Mesendoderm (in vitro differentiated cells): ENCODE results near the gene GSG1.
"Not testable (repeated sequence)": the region's sequence is repeated elsewhere in the genome, so short reads cannot be mapped to it uniquely, and the experiment has no call there.

Experiments
- DNase-seq: peaks from one replicate; pipeline ENCODE4 v3.0.0; 2013
- H2AK5ac ChIP-seq: 2 replicates; pipeline ENCODE4 v1.6.1; 2013; ENCODE audit warnings: low read length, inconsistent platforms
- H2BK120ac ChIP-seq: 2 replicates; pipeline ENCODE4 v1.6.1; 2013; ENCODE audit warnings: low read depth, mild to moderate bottlenecking, low read length, moderate library complexity, mixed read lengths
- H2BK15ac ChIP-seq: replicated peaks from 2 replicates; pipeline ENCODE4 v1.6.1; 2013; ENCODE audit warnings: low read depth, mild to moderate bottlenecking, moderate library complexity
- H2BK5ac ChIP-seq: 2 replicates; pipeline ENCODE4 v1.6.1; 2013; ENCODE audit warnings: low read length, inconsistent platforms
- H3K18ac ChIP-seq: 2 replicates; pipeline ENCODE4 v1.6.1; 2013; ENCODE audit warnings: mild to moderate bottlenecking, low read length, mixed read lengths
- H3K23ac ChIP-seq: one replicate; pipeline ENCODE4 v1.6.1; 2013; ENCODE audit warnings: low read length
- H3K27ac ChIP-seq: 2 replicates; pipeline ENCODE4 v1.5.1; 2013; ENCODE audit warnings: low read depth, mild to moderate bottlenecking, inconsistent platforms, low read length, moderate library complexity
- H3K27me3 ChIP-seq: 2 replicates; pipeline ENCODE4 v1.6.1; 2013; ENCODE audit warnings: low read length, control low read depth, mild to moderate bottlenecking, inconsistent platforms; ENCODE audit not compliant: insufficient read depth, poor library complexity
- H3K36me3 ChIP-seq: 2 replicates; pipeline ENCODE4 v1.6.1; 2013; ENCODE audit warnings: low read length, inconsistent platforms; ENCODE audit not compliant: control insufficient read depth, insufficient read depth
- H3K4ac ChIP-seq: one replicate; pipeline ENCODE4 v1.6.1; 2013; ENCODE audit warnings: low read depth, mild to moderate bottlenecking, low read length, moderate library complexity
- H3K4me1 ChIP-seq: 2 replicates; pipeline ENCODE4 v1.6.1; 2013; ENCODE audit warnings: low read depth, low read length, inconsistent platforms; ENCODE audit not compliant: control insufficient read depth
- H3K4me2 ChIP-seq: 2 replicates; pipeline ENCODE4 v1.6.1; 2013; ENCODE audit warnings: low read length
- H3K4me3 ChIP-seq: 2 replicates; pipeline ENCODE4 v1.5.1; 2013; ENCODE audit warnings: mild to moderate bottlenecking, low read length
- H3K56ac ChIP-seq: one replicate; pipeline ENCODE4 v1.6.1; 2013; ENCODE audit warnings: low read length
- H3K79me1 ChIP-seq: 2 replicates; pipeline ENCODE4 v1.6.1; 2013; ENCODE audit warnings: low read length, inconsistent platforms
- H3K79me2 ChIP-seq: 2 replicates; pipeline ENCODE4 v1.6.1; 2013; ENCODE audit warnings: mild to moderate bottlenecking, low read length; ENCODE audit not compliant: control insufficient read depth, insufficient read depth
- H3K9ac ChIP-seq: 2 replicates; pipeline ENCODE4 v1.6.1; 2013; ENCODE audit warnings: low read length, inconsistent platforms
- H4K5ac ChIP-seq: one replicate; pipeline ENCODE4 v1.6.1; 2013; ENCODE audit warnings: low read length
- H4K8ac ChIP-seq: one replicate; pipeline ENCODE4 v1.6.1; 2013; ENCODE audit warnings: low read depth, mild to moderate bottlenecking, control low read depth, low read length, moderate library complexity
- WGBS: extraction: QIAGEN DNeasy Blood & Tissue Kit; methylation state at CpG from one replicate; pipeline ENCODE4 v1.1.7; 2013; ENCODE audit warnings: low lambda C conversion rate, missing lambda C conversion rate; ENCODE audit not compliant: insufficient coverage; ENCODE audit errors: extremely low coverage; 5-methylcytosine and 5-hydroxymethylcytosine counted together

Gene GSG1

GRCh38 chr12:13062669-13063068, 40.8 kb downstream of the GSG1 start:
- no peak overlapping the region for H3K4me3 ChIP-seq
- no peak overlapping the region for H3K4ac ChIP-seq

GRCh38 chr12:13061377-13061776, 42.1 kb downstream of the GSG1 start:
- Histone ChIP-seq H3K4me2 (no peak overlapping the region), H3K4me3 (no peak overlapping the region), H4K8ac (no peak overlapping the region), H2BK15ac (no peak overlapping the region), H3K56ac (peak overlapping the region; percentile 11), H4K5ac (no peak overlapping the region), H3K79me1 (no peaks in the 10 kb centered on the region), H2BK120ac (no peak overlapping the region), H3K4ac (no peak overlapping the region), H3K27me3 (no peaks in the 10 kb centered on the region), H3K23ac (no peak overlapping the region), H3K4me1 (peaks cover 10% of the 10 kb centered on the region), H3K18ac (no peak overlapping the region), H2BK5ac (no peak overlapping the region), H3K36me3 (no peaks in the 10 kb centered on the region), H3K27ac (peak overlapping the region; percentile 19), H3K79me2 (no peaks in the 10 kb centered on the region), H2AK5ac (no peak overlapping the region), H3K9ac (no peak overlapping the region)
- no CpG with 5 or more reads among the region's 5 CpGs for WGBS
- DNase-seq, result peak; percentile 86

More at GRCh38 chr12:13062669-13063068, 40.8 kb downstream of the GSG1 start:
- Histone ChIP-seq H2BK15ac (no peak overlapping the region), H3K9ac (peak overlapping the region; percentile 33), H3K23ac (no peak overlapping the region), H2BK120ac (no peak overlapping the region), H2AK5ac (no peak overlapping the region), H3K27ac (peak overlapping the region; percentile 65), H3K4me1 (peaks cover 10% of the 10 kb centered on the region), H4K8ac (no peak overlapping the region), H3K36me3 (no peaks in the 10 kb centered on the region), H3K27me3 (no peaks in the 10 kb centered on the region), H2BK5ac (peak overlapping the region; percentile 90), H3K79me1 (no peaks in the 10 kb centered on the region), H3K79me2 (no peaks in the 10 kb centered on the region), H3K56ac (peak overlapping the region; percentile 71), H3K4me2 (peak overlapping the region; percentile 13), H4K5ac (no peak overlapping the region), H3K18ac (no peak overlapping the region)
- WGBS, result no CpG with 5 or more reads among the region's 5 CpGs
- no peak for DNase-seq

- H4K5ac ChIP-seq, result no peak overlapping the region
- H2BK15ac ChIP-seq, result no peak overlapping the region
- no peak overlapping the region for H3K4me2 ChIP-seq
- H3K4me1 ChIP-seq, result peaks cover 10% of the 10 kb centered on the region
- no peak overlapping the region for H3K4me3 ChIP-seq
- H3K79me1 ChIP-seq, result no peaks in the 10 kb centered on the region
- no peak overlapping the region for H4K8ac ChIP-seq
- no peak overlapping the region for H2BK120ac ChIP-seq
- no peak overlapping the region for H3K9ac ChIP-seq
- WGBS, result no CpG with 5 or more reads among the region's 2 CpGs
- no peak overlapping the region for H3K23ac ChIP-seq
- H3K27me3 ChIP-seq, result no peaks in the 10 kb centered on the region
- H3K36me3 ChIP-seq, result no peaks in the 10 kb centered on the region
- no peak overlapping the region for H2AK5ac ChIP-seq
- H3K27ac ChIP-seq, result no peak overlapping the region
- H3K79me2 ChIP-seq, result no peaks in the 10 kb centered on the region
- DNase-seq, result no peak
- H3K56ac ChIP-seq, result no peak overlapping the region
- no peak overlapping the region for H2BK5ac ChIP-seq
- H3K4ac ChIP-seq, result no peak overlapping the region
- H3K18ac ChIP-seq, result no peak overlapping the region
Measured at GRCh38 chr12:13060581-13060980, 42.9 kb downstream of the GSG1 start.

- not testable (repeated sequence) for H3K27me3 ChIP-seq, H2AK5ac ChIP-seq, H2BK15ac ChIP-seq, H3K27ac ChIP-seq, H2BK5ac ChIP-seq, H3K4ac ChIP-seq, H3K4me1 ChIP-seq, H3K79me2 ChIP-seq, H3K9ac ChIP-seq, H3K56ac ChIP-seq, H4K8ac ChIP-seq, H3K4me2 ChIP-seq, H3K23ac ChIP-seq, H4K5ac ChIP-seq, H2BK120ac ChIP-seq, H3K36me3 ChIP-seq, H3K79me1 ChIP-seq, H3K18ac ChIP-seq, H3K4me3 ChIP-seq
- DNase-seq, result peak; percentile 60
- WGBS, result no CpG with 5 or more reads among the region's 6 CpGs
Measured at GRCh38 chr12:13053617-13054016, 49.9 kb downstream of the GSG1 start.

GRCh38 chr12:13052421-13052820, 51.0 kb downstream of the GSG1 start:
- Histone ChIP-seq H3K79me1 (peaks cover 6% of the 10 kb centered on the region), H4K5ac (no peak overlapping the region), H4K8ac (no peak overlapping the region), H3K56ac (no peak overlapping the region), H3K9ac (no peak overlapping the region), H3K27me3 (no peaks in the 10 kb centered on the region), H3K4me2 (no peak overlapping the region), H2AK5ac (no peak overlapping the region), H2BK5ac (no peak overlapping the region), H3K23ac (no peak overlapping the region), H3K79me2 (no peaks in the 10 kb centered on the region), H3K27ac (no peak overlapping the region), H3K36me3 (peaks cover 1% of the 10 kb centered on the region), H2BK120ac (no peak overlapping the region), H3K4ac (no peak overlapping the region), H2BK15ac (no peak overlapping the region), H3K18ac (no peak overlapping the region), H3K4me3 (no peak overlapping the region), H3K4me1 (peaks cover 5% of the 10 kb centered on the region)
- no peak for DNase-seq
- WGBS, result no CpG with 5 or more reads among the region's 2 CpGs

- Histone ChIP-seq H2BK15ac (no peak overlapping the region), H3K79me2 (peaks cover 2% of the 10 kb centered on the region), H3K56ac (no peak overlapping the region), H3K27ac (no peak overlapping the region), H3K23ac (no peak overlapping the region), H2AK5ac (no peak overlapping the region), H3K27me3 (no peaks in the 10 kb centered on the region), H4K8ac (no peak overlapping the region), H3K4me2 (no peak overlapping the region), H3K18ac (no peak overlapping the region), H4K5ac (no peak overlapping the region), H2BK120ac (no peak overlapping the region), H2BK5ac (no peak overlapping the region), H3K79me1 (peaks cover 7% of the 10 kb centered on the region), H3K9ac (no peak overlapping the region), H3K4me3 (no peak overlapping the region), H3K36me3 (peaks cover 1% of the 10 kb centered on the region), H3K4ac (no peak overlapping the region), H3K4me1 (peaks cover 7% of the 10 kb centered on the region)
- no CpG with 5 or more reads among the region's 3 CpGs for WGBS
- DNase-seq, result peak; percentile 62
Measured at GRCh38 chr12:13049816-13050215, 53.7 kb downstream of the GSG1 start.
